CD4-positive, alpha-beta T cell treated with Interleukin-21 for 1 hour (primary cell): Measurements from ENCODE around the gene ZNF438.
"Not testable (repeated sequence)": the region's sequence is repeated elsewhere in the genome, so short reads cannot be mapped to it uniquely, and the experiment has no call there.

ENCODE experiments used
- DNase-seq: peaks from one replicate; pipeline ENCODE4 v3.0.0-alpha.2; 2020

Gene ZNF438

GRCh38 chr10:30931094-30931493, 100.6 kb downstream of the ZNF438 start:
- no peak for DNase-seq

GRCh38 chr10:30929901-30930520, 101.7 kb downstream of the ZNF438 start:
- no peak for DNase-seq

GRCh38 chr10:30929311-30929729, 102.3 kb downstream of the ZNF438 start:
- DNase-seq = peak; percentile 3

- no peak for DNase-seq
Measured at GRCh38 chr10:30928742-30929141, 102.9 kb downstream of the ZNF438 start.

- DNase-seq = no peak
Measured at GRCh38 chr10:30918651-30919050, 113.0 kb downstream of the ZNF438 start.

- no peak for DNase-seq
Measured at GRCh38 chr10:30917789-30918188, 113.9 kb downstream of the ZNF438 start.

GRCh38 chr10:30917067-30917466, 114.6 kb downstream of the ZNF438 start:
- DNase-seq = no peak

- DNase-seq = no peak
Measured at GRCh38 chr10:30915146-30915545, 116.5 kb downstream of the ZNF438 start.

GRCh38 chr10:30911303-30911863, 120.3 kb downstream of the ZNF438 start:
- DNase-seq = no peak

- DNase-seq = no peak
Measured at GRCh38 chr10:30903397-30904138, 128.1 kb downstream of the ZNF438 start.

GRCh38 chr10:30902621-30903396, 128.9 kb downstream of the ZNF438 start:
- no peak for DNase-seq

GRCh38 chr10:30901487-30901886, 130.2 kb downstream of the ZNF438 start:
- DNase-seq = not testable (repeated sequence)

GRCh38 chr10:30898964-30899363, 132.7 kb downstream of the ZNF438 start:
- no peak for DNase-seq

GRCh38 chr10:30897547-30897946, 134.1 kb downstream of the ZNF438 start:
- no peak for DNase-seq

- DNase-seq = no peak
Measured at GRCh38 chr10:30897048-30897447, 134.6 kb downstream of the ZNF438 start.

GRCh38 chr10:30894221-30894620, 137.4 kb downstream of the ZNF438 start:
- no peak for DNase-seq

GRCh38 chr10:30893208-30893607, 138.5 kb downstream of the ZNF438 start:
- DNase-seq = no peak

GRCh38 chr10:30887839-30888238, 143.8 kb downstream of the ZNF438 start:
- DNase-seq = no peak

GRCh38 chr10:30885423-30885822, 146.2 kb downstream of the ZNF438 start:
- DNase-seq = no peak

- no peak for DNase-seq
Measured at GRCh38 chr10:30883751-30884150, 147.9 kb downstream of the ZNF438 start.

GRCh38 chr10:30883116-30883515, 148.5 kb downstream of the ZNF438 start:
- no peak for DNase-seq

- no peak for DNase-seq
Measured at GRCh38 chr10:30882281-30882680, 149.4 kb downstream of the ZNF438 start.

- no peak for DNase-seq
Measured at GRCh38 chr10:30878920-30879319, 152.7 kb downstream of the ZNF438 start.

GRCh38 chr10:30877111-30877510, 154.6 kb downstream of the ZNF438 start:
- no peak for DNase-seq
